GM12891 (cell line): ENCODE data around the gene PDZD7.

Experiments used
- DNase-seq: peaks from one replicate; pipeline ENCODE4 v3.0.0; 2011; ENCODE audit warnings: low spot score; ENCODE audit not compliant: insufficient read length
- FAIRE-seq: peaks from 2 replicates; lab custom pipeline; 2011; peaks lifted over from hg19 to GRCh38; lab: Jason Lieb, UNC
- PAX5 ChIP-seq: IDR thresholded peaks from 2 replicates; pipeline ENCODE4 v1.6.1; 2011; ENCODE audit warnings: low read length, moderate library complexity, mild to moderate bottlenecking; ENCODE audit not compliant: insufficient read depth, severe bottlenecking
- POLR2A ChIP-seq: IDR thresholded peaks from 2 replicates; pipeline ENCODE4 v1.6.1; 2011; ENCODE audit warnings: low read depth, low read length, control low read depth
- POLR2AphosphoS5 ChIP-seq: IDR thresholded peaks from 2 replicates; pipeline ENCODE4 v1.6.1; 2011; ENCODE audit warnings: low read depth, low read length, control low read depth
- POU2F2 ChIP-seq: IDR thresholded peaks from 2 replicates; pipeline ENCODE4 v1.6.1; 2011; ENCODE audit warnings: low read depth, mild to moderate bottlenecking, control low read depth, low read length, moderate library complexity
- SPI1 ChIP-seq: IDR thresholded peaks from 2 replicates; pipeline ENCODE4 v1.6.1; 2011; ENCODE audit warnings: low read depth, low read length, control low read depth
- TAF1 ChIP-seq: IDR thresholded peaks from 2 replicates; pipeline ENCODE4 v1.6.1; 2011; ENCODE audit warnings: low read depth, low read length, control low read depth

PDZD7 gene

GRCh38 chr10:101021692-101022251, 9.2 kb downstream of the PDZD7 start:
- DNase-seq = no peak
- no peak for TF ChIP-seq PAX5
- no peak for TF ChIP-seq SPI1
- TF ChIP-seq POU2F2 = no peak
- no peak for TF ChIP-seq TAF1
- TF ChIP-seq POLR2AphosphoS5 = no peak
- TF ChIP-seq POLR2A = no peak
- no peak for FAIRE-seq

DNA sequence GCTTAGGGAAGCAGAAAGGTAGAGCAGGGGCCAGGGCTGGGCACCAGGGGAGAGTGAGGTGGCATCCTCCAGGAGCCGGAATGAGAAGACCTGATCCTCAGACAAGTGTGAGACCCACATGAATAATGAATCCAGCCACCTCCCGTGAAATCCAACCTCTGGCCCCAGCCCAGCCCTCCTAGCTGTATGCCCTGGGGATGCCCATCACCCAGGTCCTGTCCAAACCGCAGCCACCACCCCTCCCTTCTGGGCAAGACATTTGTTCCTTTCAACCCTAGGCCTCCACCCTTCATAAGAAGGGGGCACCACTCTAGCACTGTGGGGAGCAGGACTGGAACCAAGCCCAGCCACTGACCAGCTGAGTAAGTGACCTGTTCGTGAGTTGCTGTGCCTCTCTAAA, 9.7 kb downstream of the PDZD7 start:
- TF ChIP-seq POLR2A (no peak), SPI1 (no peak), POU2F2 (no peak), POLR2AphosphoS5 (no peak), PAX5 (no peak), TAF1 (no peak)
- DNase-seq = no peak
- FAIRE-seq = no peak

- DNase-seq (no peak), FAIRE-seq (no peak)
- TF ChIP-seq SPI1 (no peak), PAX5 (no peak), POLR2AphosphoS5 (no peak), POU2F2 (no peak), POLR2A (no peak), TAF1 (no peak)
These were observed 10.4 kb downstream of the PDZD7 start for GRCh38 chr10:101020427-101021075.

- DNase-seq (no peak), FAIRE-seq (no peak)
- TF ChIP-seq SPI1 (no peak), PAX5 (no peak), POLR2AphosphoS5 (no peak), POLR2A (no peak), TAF1 (no peak), POU2F2 (no peak)
These were observed 11.6 kb downstream of the PDZD7 start for GRCh38 chr10:101019440-101019703.

GRCh38 chr10:101018600-101019439, 12.1 kb downstream of the PDZD7 start:
- FAIRE-seq = peak; percentile 38
- DNase-seq = peak; percentile 83
- no peak for TF ChIP-seq POLR2AphosphoS5
- no peak for TF ChIP-seq TAF1

- no peak for TF ChIP-seq POLR2AphosphoS5
- no peak for TF ChIP-seq TAF1
- TF ChIP-seq POLR2A = no peak
- no peak for TF ChIP-seq PAX5
- no peak for TF ChIP-seq SPI1
- TF ChIP-seq POU2F2 = no peak
- FAIRE-seq = no peak
- DNase-seq = no peak
These were observed 12.8 kb downstream of the PDZD7 start for GRCh38 chr10:101018118-101018599.

DNA sequence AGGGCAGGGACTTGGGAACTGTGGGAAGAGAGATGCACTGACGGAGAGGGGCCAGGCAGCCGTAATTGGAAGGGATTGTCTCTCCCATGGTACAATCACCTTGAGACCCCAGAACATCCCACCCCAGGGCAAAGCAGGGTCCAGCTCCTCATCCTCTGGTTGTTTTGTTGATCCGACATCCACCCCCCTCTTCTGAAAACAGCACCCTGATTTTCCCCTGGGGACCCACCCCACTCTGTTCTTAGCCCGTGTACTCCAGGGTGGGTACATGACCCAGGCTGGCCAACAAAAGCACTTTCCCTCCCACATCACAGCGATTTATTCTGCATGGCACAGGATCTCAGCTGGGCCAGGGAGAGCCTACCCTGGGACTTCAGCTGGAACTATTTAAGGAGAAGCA, 14.1 kb downstream of the PDZD7 start:
- FAIRE-seq (no peak), DNase-seq (no peak)
- TF ChIP-seq PAX5 (no peak), TAF1 (no peak), POLR2AphosphoS5 (no peak), POU2F2 (no peak), SPI1 (no peak), POLR2A (no peak)

DNA sequence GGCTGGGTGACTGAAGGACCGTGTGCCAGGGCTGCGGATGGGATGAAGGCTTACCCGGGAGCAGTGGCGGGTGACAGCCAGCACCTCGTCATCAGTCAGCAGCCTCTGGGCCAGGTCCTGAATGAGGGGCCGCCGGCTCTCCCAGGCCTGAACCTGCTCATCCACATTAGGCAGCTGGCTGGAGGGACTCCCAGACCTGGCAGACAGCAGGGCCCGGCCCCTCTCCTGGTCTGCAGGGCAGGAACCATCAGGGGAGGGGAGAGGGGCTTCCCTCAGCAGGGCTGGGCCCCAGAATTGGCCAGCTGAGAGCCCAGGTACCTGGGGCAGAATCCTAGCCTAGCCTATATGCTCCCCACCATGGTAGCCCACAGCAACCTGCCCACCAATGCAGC, 15.4 kb downstream of the PDZD7 start:
- DNase-seq (no peak), FAIRE-seq (no peak)
- TF ChIP-seq POLR2AphosphoS5 = no peak
- TF ChIP-seq TAF1 = no peak
- no peak for TF ChIP-seq PAX5
- TF ChIP-seq POLR2A = no peak
- TF ChIP-seq SPI1 = no peak
- no peak for TF ChIP-seq POU2F2

- DNase-seq = no peak
- TF ChIP-seq PAX5 (no peak), POLR2AphosphoS5 (no peak), TAF1 (no peak), SPI1 (no peak), POLR2A (no peak), POU2F2 (no peak)
- FAIRE-seq = no peak
These were observed 15.9 kb downstream of the PDZD7 start for GRCh38 chr10:101014966-101015581.
